GM12874 (cell line): ENCODE results near the gene ELL.

ENCODE experiments used
- CTCF ChIP-seq: IDR thresholded peaks from 2 replicates; pipeline ENCODE4 v1.5.1; 2011; ENCODE audit warnings: low read depth, mild to moderate bottlenecking, control low read depth, low read length, moderate library complexity; ENCODE audit not compliant: insufficient read depth

Gene ELL

GRCh38 chr19:18517606-18518005 lies 4.3 kb downstream of the ELL start:
- TF ChIP-seq CTCF, result no peak

GRCh38 chr19:18515959-18516358 lies 5.9 kb downstream of the ELL start:
- no peak for TF ChIP-seq CTCF

- no peak for TF ChIP-seq CTCF
Observed at GRCh38 chr19:18514800-18515682, 6.8 kb downstream of the ELL start.

- TF ChIP-seq CTCF, result no peak
Observed at GRCh38 chr19:18513868-18514267, 8.0 kb downstream of the ELL start.

GRCh38 chr19:18510216-18510615 lies 11.7 kb downstream of the ELL start:
- TF ChIP-seq CTCF, result no peak

GRCh38 chr19:18508585-18508984 lies 13.3 kb downstream of the ELL start:
- no peak for TF ChIP-seq CTCF

- no peak for TF ChIP-seq CTCF
Observed at GRCh38 chr19:18507727-18508440, 14.0 kb downstream of the ELL start.
